Neural cell (in vitro differentiated cells): Measurements from ENCODE around the gene PCGF1.

Experiments
- CTCF ChIP-seq: fragments of 450-650 bp; IDR thresholded peaks from 2 replicates; pipeline ENCODE4 v1.5.1; 2014; ENCODE audit warnings: antibody characterized with exemption, mild to moderate bottlenecking, moderate library complexity; ENCODE audit not compliant: poor library complexity, severe bottlenecking
- EP300 ChIP-seq: fragments of 450-650 bp; conservative IDR thresholded peaks from 2 replicates; pipeline ENCODE4 v1.6.1; 2014; ENCODE audit warnings: antibody characterized with exemption, mild to moderate bottlenecking, moderate library complexity; ENCODE audit not compliant: poor library complexity, severe bottlenecking
- EZH2 ChIP-seq: fragments of 200-600, 300-800 bp; shearing (Covaris generic), sonication (generic); IDR thresholded peaks from 2 replicates; pipeline ENCODE4 v1.6.1; 2014; ENCODE audit warnings: antibody characterized with exemption, low read length, borderline replicate concordance, mild to moderate bottlenecking; ENCODE audit not compliant: insufficient read depth, poor library complexity, severe bottlenecking
- POLR2AphosphoS5 ChIP-seq: IDR thresholded peaks from 2 replicates; pipeline ENCODE4 v1.6.1; 2012
- RAD21 ChIP-seq: fragments of 450-650 bp; conservative IDR thresholded peaks from 2 replicates; pipeline ENCODE4 v1.6.1; 2014; ENCODE audit warnings: antibody characterized with exemption, mild to moderate bottlenecking, moderate library complexity
- SMC3 ChIP-seq: fragments of 450-650 bp; conservative IDR thresholded peaks from 2 replicates; pipeline ENCODE4 v1.6.1; 2014; ENCODE audit warnings: antibody characterized with exemption, mild to moderate bottlenecking, moderate library complexity; ENCODE audit not compliant: poor library complexity
- TAF1 ChIP-seq: IDR thresholded peaks from 2 replicates; pipeline ENCODE4 v1.6.1; 2012; ENCODE audit warnings: low read depth

GRCh38 chr2:74481961-74482800 lies 25.3 kb downstream of the PCGF1 start:
- TF ChIP-seq EP300 (no peak), CTCF (no peak), EZH2 (no peak), RAD21 (no peak), POLR2AphosphoS5 (no peak), SMC3 (no peak), TAF1 (no peak)
